HEK293T (cell line): ENCODE measurements around the gene MRPS23.
"Not testable (repeated sequence)": the region's sequence is repeated elsewhere in the genome, so short reads cannot be mapped to it uniquely, and the experiment has no call there.

Experiments used
- CTCF ChIA-PET: fragments of 350-600 bp; formaldehyde crosslinking; extraction: SDS; loops from one replicate; lab custom pipeline; 2021; ENCODE audit warnings: antibody characterized with exemption, inconsistent platforms; lab: Yijun Ruan, JAX
- POLR2A ChIA-PET: fragments of 350-600 bp; formaldehyde crosslinking; extraction: SDS; loops from one replicate; lab custom pipeline; 2020; ENCODE audit warnings: antibody characterized with exemption, inconsistent platforms; lab: Yijun Ruan, JAX
- DNase-seq: peaks from one replicate; pipeline ENCODE4 v3.0.0; 2012; ENCODE audit warnings: mixed read lengths; ENCODE audit errors: extremely low spot score
- ARNT ChIP-seq: fragments of 450-650 bp; IDR thresholded peaks from 2 replicates; pipeline ENCODE4 v1.6.1; 2017; ENCODE audit warnings: mild to moderate bottlenecking
- BHLHE40 ChIP-seq: fragments of 450-650 bp; IDR thresholded peaks from 2 replicates; pipeline ENCODE4 v1.6.1; 2016; ENCODE audit warnings: mild to moderate bottlenecking, moderate library complexity, borderline replicate concordance
- CTBP1 ChIP-seq: fragments of 450-650 bp; IDR thresholded peaks from 2 replicates; pipeline ENCODE4 v1.6.1; 2016; ENCODE audit warnings: borderline replicate concordance
- ELF4 ChIP-seq: fragments of 450-650 bp; IDR thresholded peaks from 2 replicates; pipeline ENCODE4 v1.6.1; 2017; ENCODE audit warnings: antibody characterized with exemption
- FOXA1 ChIP-seq: fragments of 450-650 bp; IDR thresholded peaks from 2 replicates; pipeline ENCODE4 v1.6.1; 2016; ENCODE audit warnings: mild to moderate bottlenecking
- FOXK2 ChIP-seq: fragments of 450-650 bp; IDR thresholded peaks from 2 replicates; pipeline ENCODE4 v1.6.1; 2016; ENCODE audit warnings: mild to moderate bottlenecking
- FOXM1 ChIP-seq: fragments of 450-650 bp; IDR thresholded peaks from 2 replicates; pipeline ENCODE4 v1.6.1; 2017; ENCODE audit warnings: mild to moderate bottlenecking, borderline replicate concordance
- HDGF ChIP-seq: fragments of 450-650 bp; IDR thresholded peaks from 2 replicates; pipeline ENCODE4 v1.6.1; 2017; ENCODE audit warnings: antibody characterized with exemption, borderline replicate concordance
- L3MBTL2 ChIP-seq: fragments of 450-650 bp; conservative IDR thresholded peaks from 2 replicates; pipeline ENCODE4 v1.6.1; 2016; ENCODE audit warnings: mild to moderate bottlenecking
- LEF1 ChIP-seq: fragments of 450-650 bp; IDR thresholded peaks from 2 replicates; pipeline ENCODE4 v1.6.1; 2017; ENCODE audit warnings: mild to moderate bottlenecking, borderline replicate concordance
- NFRKB ChIP-seq: fragments of 450-650 bp; IDR thresholded peaks from 2 replicates; pipeline ENCODE4 v1.6.1; 2016; ENCODE audit warnings: mild to moderate bottlenecking, moderate library complexity
- SP1 ChIP-seq: fragments of 450-650 bp; IDR thresholded peaks from 2 replicates; pipeline ENCODE4 v1.6.1; 2017
- SUZ12 ChIP-seq: fragments of 450-650 bp; IDR thresholded peaks from 2 replicates; pipeline ENCODE4 v1.6.1; 2016; ENCODE audit warnings: mild to moderate bottlenecking
- TARDBP ChIP-seq: fragments of 450-650 bp; IDR thresholded peaks from 2 replicates; pipeline ENCODE4 v1.6.1; 2016
- ZNF384 ChIP-seq: fragments of 450-650 bp; IDR thresholded peaks from 2 replicates; pipeline ENCODE4 v1.6.1; 2016
- TF ChIP-seq, protein P1 (sequence below): fragments of 450-650 bp; IDR thresholded peaks from 2 replicates; pipeline ENCODE4 v1.6.1; 2016

MRPS23 gene

DNA sequence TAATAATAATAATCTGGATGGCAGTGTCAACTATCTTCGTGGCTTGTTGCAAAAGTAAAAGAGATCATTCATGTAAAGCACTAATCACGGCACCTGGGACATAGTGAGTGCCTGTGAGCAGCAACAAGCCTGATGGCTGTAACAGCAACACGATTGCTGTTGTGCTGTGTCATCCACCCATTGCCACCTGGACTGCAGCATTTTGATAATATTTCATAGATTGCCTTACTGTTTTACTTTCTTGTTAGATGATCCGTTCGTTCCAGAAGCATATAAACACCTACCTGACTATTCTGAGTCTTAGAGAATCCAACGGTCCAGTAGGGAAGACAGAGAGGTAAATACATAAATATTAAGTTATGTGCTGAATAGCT is 3.1 kb upstream of the MRPS23 start:
- ChIA-PET CTCF (interaction anchor here (0.8 to 2.2 kb wide), 3 partner anchors 69 to 283 kb away, joined by 3 to 10 read pairs (median 3); no protein-coding TSS in a partner anchor), POLR2A (interaction anchor here (1.0 kb wide), 1 partner anchor 154 kb away, joined by 4 read pairs; the partner anchor contains the start of gene SRSF1)

DNA sequence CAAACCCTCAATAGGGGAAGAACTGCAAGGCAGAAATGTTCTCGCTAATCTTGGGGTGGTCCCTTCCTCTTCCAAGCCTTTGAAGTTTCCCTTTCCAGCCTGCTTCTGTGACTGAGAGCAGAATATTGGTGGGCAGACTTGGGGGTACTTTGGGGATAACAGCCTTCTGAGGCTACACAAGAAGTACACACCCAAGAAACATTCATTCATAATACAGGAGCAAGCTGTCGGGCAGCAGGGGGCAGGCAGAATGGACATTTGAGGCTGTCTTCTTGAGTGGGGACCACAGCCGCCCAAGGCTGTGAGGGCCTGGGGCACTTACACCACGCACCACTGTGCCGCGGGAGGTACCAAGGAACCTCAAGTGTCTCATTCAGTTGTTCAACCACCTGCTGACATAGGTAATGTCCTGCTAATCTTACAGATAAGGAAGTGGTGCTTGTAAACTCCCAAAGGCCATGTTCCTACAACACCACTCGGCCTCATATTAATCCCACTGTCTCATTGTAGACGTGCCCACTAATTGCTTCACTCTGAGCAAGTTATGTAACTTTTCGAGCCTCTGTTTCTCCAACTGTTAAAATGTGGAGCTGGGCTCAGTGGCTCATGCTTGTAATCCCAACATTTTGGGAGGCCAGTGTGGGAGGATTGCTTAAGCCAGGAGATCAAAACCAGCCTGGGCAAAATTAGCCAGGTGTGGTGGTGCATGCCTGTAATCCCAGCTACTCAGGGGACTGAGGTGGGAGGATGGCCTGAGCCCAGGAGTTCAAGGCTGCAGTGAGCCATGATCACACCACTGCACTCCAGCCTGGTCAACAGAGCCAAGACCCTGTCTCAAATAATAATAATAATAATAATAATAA is 2.5 kb upstream of the MRPS23 start:
- ChIA-PET POLR2A (interaction anchor here (0.8 to 3.3 kb wide), 7 partner anchors 22 to 262 kb away, joined by 3 to 25 read pairs (median 4); partner anchors contain the start of gene SRSF1), CTCF (interaction anchor here (0.8 to 2.2 kb wide), 3 partner anchors 68 to 284 kb away, joined by 3 to 10 read pairs (median 3); no protein-coding TSS in a partner anchor)
- no peak for DNase-seq
- TF ChIP-seq ZNF384 (no peak), TARDBP (no peak), FOXA1 (no peak)

More for the DNA sequence above, 3.1 kb upstream of the MRPS23 start:
- no peak for TF ChIP-seq FOXM1
- no peak for TF ChIP-seq SUZ12
- no peak for TF ChIP-seq CTBP1
- no peak for TF ChIP-seq ARNT
- TF ChIP-seq, protein P1, sequence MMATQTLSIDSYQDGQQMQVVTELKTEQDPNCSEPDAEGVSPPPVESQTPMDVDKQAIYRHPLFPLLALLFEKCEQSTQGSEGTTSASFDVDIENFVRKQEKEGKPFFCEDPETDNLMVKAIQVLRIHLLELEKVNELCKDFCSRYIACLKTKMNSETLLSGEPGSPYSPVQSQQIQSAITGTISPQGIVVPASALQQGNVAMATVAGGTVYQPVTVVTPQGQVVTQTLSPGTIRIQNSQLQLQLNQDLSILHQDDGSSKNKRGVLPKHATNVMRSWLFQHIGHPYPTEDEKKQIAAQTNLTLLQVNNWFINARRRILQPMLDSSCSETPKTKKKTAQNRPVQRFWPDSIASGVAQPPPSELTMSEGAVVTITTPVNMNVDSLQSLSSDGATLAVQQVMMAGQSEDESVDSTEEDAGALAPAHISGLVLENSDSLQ: no peak
- no peak for TF ChIP-seq HDGF
- TF ChIP-seq NFRKB: no peak
- no peak for TF ChIP-seq FOXK2
- TF ChIP-seq BHLHE40: no peak
- TF ChIP-seq LEF1: no peak
- no peak for TF ChIP-seq TARDBP
- no peak for TF ChIP-seq ELF4
- no peak for TF ChIP-seq SP1
- no peak for TF ChIP-seq L3MBTL2
- TF ChIP-seq ZNF384: no peak
- no peak for TF ChIP-seq FOXA1
- no peak for DNase-seq

DNA sequence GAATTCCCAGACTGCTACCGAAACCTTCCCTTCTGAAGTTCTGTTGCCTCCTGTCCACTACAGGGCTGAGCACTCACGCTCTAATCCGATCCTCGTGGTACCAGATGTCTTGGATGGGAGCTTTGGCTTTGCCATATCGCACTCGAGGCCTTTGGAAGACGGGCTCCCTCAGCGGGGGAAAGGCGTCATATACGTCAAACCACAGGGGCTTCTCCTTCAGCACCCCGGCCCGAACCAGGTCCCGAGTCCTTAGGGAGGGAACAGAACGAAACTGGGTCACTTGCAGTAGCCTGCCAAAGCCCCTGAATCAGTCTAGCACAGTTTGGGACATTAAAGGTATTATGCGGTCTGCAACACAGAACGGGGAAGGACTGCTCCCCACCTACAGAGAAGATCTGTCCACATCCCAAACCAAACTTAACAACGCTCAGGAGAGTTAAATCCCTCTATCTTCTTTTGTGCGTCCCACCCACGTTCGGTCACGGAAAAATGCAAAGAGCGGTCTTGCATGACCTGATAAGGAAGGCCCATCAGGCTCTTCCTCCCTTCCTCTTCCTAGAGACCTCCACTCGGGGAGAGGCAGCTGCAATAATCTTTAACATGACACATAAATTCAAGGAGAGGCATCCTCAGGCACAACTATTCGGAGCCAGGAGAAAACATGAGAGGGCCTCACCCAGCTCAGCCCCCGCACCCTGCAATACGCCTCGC is 526 bp downstream of the MRPS23 start:
- POLR2A ChIA-PET: interaction anchor here (0.7 to 3.3 kb wide), 15 partner anchors 8 to 246 kb away, joined by 3 to 25 read pairs (median 4); partner anchors contain the start of genes SRSF1 and VEZF1
- CTCF ChIA-PET: interaction anchor here (2.3 kb wide), 1 partner anchor 15 kb away, joined by 10 read pairs; no protein-coding TSS in a partner anchor

DNA sequence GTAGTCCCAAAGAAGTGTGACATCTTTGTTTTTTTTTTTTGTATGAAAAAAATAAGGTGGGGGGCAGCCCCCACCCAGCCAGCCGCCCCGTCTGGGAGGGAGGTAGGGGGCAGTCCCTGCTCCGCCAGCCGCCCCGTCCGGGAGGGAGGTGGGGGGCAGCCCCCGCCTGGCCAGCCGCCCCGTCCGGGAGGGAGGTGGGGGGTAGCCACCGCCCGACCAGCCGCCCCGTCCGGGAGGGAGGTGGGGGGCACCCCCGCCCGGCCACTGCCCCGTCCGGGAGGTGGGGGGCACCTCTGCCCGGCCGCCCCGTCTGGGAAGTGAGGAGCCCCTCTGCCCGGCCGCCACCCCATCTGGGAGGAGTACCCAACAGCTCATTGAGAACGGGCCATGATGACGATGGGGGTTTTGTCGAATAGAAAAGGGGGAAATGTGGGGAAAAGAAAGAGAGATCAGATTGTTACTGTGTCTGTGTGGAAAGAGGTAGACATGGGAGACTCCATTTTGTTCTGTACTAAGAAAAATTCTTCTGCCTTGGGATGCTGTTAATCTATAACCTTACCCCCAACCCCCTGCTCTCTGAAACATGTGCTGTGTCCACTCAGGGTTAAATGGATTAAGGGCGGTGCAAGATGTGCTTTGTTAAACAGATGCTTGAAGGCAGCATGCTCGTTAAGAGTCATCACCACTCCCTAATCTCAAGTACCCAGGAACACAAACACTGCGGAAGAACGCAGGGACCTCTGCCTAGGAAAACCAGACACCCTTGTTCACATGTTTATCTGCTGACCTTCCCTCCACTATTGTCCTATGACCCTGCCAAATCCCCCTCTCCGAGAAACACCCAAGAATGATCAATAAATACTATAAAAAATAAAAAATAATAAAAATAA is 3.5 kb downstream of the MRPS23 start:
- POLR2A ChIA-PET, DNase-seq: not testable (repeated sequence)

More for the DNA sequence above, 526 bp downstream of the MRPS23 start:
- DNase-seq: no peak
- TF ChIP-seq HDGF (no peak), ELF4 (no peak), ARNT (no peak)

DNA sequence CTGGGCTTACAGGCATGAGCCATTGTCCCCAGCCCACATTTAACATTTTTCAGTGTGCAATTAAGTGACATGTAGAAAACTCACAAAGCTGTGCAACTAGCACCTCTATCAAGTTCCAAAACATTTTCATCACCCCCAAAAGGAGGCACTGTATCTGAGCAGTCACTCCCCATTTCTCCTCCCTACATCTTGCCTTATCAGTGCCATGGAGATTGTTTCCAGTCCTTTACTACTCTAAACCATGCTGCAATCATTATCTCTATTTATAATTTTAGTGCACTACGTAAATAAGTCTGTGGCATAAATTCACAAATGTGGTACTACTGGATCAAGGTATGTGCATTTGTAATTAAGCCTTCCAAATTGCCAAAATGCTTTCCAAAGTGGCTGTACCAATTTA is 7.6 kb downstream of the MRPS23 start:
- DNase-seq: no peak
- CTCF ChIA-PET: no interaction called here
- TF ChIP-seq ELF4 (no peak), BHLHE40 (no peak), L3MBTL2 (no peak), FOXM1 (no peak), NFRKB (no peak), ARNT (no peak), SP1 (no peak), HDGF (no peak)
- TF ChIP-seq, protein P1: no peak
- POLR2A ChIA-PET: no interaction called here

More for the DNA sequence above, 3.5 kb downstream of the MRPS23 start:
- CTCF ChIA-PET: interaction anchor here (1.5 kb wide), 1 partner anchor 13 kb away, joined by 5 read pairs; no protein-coding TSS in a partner anchor

DNA sequence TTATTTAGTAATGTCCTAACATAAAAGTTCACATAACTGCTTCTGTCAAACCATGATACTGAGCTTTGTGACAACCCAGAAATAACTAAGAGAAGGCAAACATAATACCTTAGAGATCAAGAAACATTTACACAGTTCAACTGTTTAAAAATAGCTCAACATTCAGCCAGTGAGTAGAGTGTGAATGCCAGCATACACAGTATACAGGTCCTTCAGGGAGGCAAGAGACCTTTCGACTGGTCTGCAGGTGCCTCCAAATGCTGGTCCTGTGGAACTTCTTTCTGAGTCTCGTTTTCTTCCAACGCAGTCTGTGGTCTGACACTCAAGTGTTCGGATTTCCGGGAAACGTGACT is 10.3 kb downstream of the MRPS23 start:
- TF ChIP-seq SP1 (no peak), FOXK2 (no peak), TARDBP (no peak), CTBP1 (no peak), FOXM1 (no peak), HDGF (no peak), NFRKB (no peak), ARNT (no peak), L3MBTL2 (no peak), ELF4 (no peak), FOXA1 (no peak), SUZ12 (no peak), BHLHE40 (no peak), LEF1 (no peak), ZNF384 (no peak)
- TF ChIP-seq, protein P1: no peak
- no peak for DNase-seq
- ChIA-PET CTCF (interaction anchor here (0.8 kb wide), 1 partner anchor 56 kb away, joined by 3 read pairs; no protein-coding TSS in a partner anchor), POLR2A (interaction anchor here (0.8 to 1.7 kb wide), 3 partner anchors 10 to 714 kb away, joined by 3 to 6 read pairs (median 3); partner anchors contain the start of gene MRPS23)
